H54 (cell line): Measurements from ENCODE around the gene CBY3.
"Not testable (repeated sequence)": the region's sequence is repeated elsewhere in the genome, so short reads cannot be mapped to it uniquely, and the experiment has no call there.

Experiments
- DNase-seq: peaks from one replicate; pipeline ENCODE4 v3.0.0; 2011; ENCODE audit warnings: low spot score, mixed read lengths; ENCODE audit not compliant: insufficient read length
- FAIRE-seq: peaks from 3 replicates; lab custom pipeline; 2011; peaks lifted over from hg19 to GRCh38; lab: Jason Lieb, UNC
- POLR2A ChIP-seq: IDR thresholded peaks from 2 replicates; pipeline ENCODE4 v1.6.1; 2011; ENCODE audit warnings: low read depth, mild to moderate bottlenecking, low read length

Gene CBY3

DNA sequence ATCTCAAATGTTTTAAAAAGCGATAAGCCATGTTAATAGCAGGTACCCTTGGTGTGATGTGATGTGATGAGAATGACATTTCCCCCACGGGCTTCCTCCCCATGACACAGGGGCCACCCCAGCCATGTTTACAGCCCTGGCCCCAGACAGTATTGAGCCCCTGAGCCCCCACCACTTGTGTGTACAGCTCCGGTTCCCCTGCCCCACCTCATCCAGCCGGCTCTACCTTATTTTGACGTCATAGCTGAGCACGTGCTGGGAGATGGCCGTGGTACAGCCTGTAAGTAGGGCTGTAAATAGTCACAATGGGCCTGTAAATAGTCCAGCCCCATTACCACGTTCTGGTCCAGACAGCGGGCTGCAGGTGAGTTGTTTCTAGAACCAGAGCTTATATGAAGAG lies 32.4 kb downstream of the CBY3 start:
- no peak for FAIRE-seq
- DNase-seq, result no peak
- TF ChIP-seq POLR2A, result no peak

DNA sequence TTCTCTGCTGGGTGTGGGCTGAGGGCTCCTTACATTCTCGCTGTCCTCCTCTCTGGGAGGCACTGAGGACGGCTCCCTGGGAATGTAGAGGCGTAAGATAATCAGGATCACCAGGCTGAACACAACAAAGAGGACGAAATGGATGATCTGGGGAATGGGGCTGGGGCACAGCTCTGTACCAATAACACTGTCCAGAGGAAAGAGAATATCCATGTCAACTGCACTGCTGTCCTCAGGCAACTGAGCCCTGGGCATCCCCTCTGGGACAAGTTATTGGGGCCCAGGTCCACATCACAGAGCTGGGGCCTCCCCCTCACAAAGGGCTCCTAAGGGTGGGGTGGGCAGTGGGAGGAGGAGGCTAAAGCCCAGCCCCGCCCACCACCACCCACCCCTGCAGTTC lies 36.1 kb downstream of the CBY3 start:
- not testable (repeated sequence) for FAIRE-seq

DNA sequence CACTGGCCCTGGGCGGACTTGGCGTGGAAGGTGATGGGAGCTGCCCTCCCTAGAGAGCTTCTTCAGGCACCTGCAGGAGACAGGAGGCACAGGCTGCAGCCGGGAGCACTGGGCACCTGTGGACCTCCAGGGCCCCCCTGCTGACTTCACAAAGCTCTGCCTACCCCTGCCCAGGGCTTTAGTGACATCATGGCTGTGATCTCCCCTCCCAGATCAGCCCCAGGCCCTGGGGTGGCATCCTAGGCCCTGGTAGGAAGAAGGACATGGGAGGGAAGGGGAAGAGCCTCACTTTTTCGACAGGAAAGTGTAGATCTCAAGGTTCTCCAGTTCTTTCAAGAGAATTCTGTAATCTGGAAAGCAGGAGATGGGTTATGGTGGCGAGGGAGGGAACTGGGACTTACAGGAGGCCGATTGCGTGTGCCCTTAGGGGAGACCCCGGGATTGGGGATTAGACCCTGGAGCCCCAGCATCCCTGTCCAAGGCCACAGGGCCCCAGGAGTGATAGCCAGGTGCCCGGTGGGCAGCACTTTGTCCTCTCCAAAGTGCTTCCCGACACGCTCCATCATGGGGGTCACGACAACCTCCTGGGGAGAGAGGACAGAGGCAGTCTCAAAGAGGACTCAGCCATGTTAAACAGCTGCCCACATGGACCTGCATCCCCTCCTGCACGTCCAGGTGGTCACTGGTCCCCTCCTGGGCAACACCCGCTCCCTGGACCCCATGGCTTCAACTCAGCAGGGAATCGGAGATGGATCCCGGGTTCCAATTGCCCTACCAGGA lies 37.5 kb downstream of the CBY3 start:
- not testable (repeated sequence) for FAIRE-seq, DNase-seq

More for the DNA sequence above, 36.1 kb downstream of the CBY3 start:
- not testable (repeated sequence) for DNase-seq

DNA sequence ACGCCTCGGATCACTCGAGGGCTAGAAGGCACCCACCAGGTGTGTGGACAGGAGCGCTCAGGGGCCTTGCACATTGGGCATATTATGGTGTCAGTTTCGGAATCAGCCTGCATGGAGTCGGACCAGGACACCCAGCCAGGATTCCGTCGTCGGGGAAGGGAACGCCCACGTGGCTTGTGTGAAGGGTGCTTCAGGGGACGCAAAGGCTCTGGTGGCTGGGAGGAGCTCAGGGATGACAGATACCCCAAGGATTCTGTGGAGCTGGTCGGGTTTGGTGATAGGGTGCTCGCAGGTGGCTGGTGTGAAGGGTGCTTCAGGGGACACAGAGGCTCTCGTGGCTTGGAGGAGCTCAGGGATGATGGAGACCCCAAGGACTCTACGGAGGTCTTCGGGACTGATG lies 38.2 kb downstream of the CBY3 start:
- not testable (repeated sequence) for DNase-seq

DNA sequence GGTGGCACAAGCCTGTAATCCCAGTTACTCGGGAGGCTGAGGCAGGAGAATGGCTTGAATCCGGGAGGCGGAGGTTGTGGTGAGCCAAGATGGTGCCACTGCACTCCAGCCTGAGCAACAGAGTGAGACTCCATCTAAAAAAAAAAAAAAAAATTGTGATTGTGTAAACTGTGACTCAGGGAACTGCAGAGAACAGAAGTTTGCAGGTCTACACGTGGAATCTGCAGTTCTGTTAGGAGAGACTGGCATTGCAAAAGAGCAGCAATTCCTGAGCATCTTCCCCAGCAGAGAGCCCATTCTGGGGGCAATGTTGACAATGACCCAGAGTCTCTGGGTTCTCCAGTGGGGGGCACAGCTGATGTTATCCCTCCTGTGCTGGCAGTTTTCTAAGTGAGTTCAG lies 39.1 kb downstream of the CBY3 start:
- not testable (repeated sequence) for DNase-seq, FAIRE-seq

More for the DNA sequence above, 38.2 kb downstream of the CBY3 start:
- not testable (repeated sequence) for FAIRE-seq

DNA sequence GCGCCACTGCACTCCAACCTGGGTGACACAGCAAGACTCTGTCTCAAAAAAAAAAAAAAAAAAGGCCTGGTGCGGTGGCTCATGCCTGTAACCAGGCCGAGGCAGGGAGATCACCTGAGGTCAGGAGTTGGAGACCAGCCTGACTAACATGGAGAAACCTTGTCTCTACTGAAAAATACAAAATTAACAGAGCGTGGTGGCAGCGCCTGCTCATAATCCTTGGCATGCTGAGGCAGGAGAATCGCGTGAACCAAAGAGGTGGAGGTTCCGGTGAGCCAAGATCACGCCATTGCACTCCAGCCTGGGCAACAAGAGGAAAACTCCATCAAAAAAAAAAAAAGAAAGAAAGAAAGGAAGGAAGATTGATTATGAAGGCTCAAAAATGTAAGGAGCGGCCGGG lies 41.5 kb downstream of the CBY3 start:
- DNase-seq, FAIRE-seq: not testable (repeated sequence)

DNA sequence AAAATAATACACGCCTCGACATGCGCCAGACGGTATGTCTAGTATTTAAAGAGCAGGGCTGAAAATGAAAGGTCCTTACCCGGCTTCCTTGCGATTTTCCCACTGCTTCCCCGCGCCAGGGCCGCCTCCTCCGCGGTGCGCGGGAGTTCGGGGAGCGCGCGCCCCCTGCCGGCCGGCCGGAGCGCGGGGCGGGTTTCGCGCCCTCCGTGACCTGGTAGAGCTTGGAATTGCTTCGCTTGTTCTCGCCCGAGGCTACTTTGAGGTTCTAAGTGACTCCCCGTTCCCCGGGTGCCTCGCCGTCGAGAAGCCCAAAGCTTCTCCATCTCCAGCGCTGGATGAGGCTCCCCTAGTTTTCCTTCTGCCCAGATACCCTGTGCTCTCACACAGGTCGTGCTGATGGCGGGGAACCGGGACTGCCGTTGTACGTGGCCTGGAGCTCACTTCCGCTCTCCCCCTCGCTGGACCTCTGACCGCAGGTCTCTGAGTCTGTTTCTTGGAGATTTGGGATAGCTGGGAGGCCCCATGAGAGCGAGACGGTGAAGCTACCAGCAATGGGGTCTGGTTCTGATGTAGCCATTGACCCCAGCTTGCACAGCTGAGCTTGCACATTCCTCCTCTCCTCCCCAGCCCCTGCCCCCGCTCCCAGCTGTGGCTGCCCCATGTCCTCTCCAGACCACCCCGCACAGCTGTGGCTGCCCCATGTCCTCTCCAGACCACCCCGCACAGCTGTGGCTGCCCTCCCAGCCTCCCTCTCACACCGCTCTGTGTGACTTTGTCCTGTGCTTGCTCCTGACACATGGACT lies 46.3 kb downstream of the CBY3 start:
- peak; percentile 48 for FAIRE-seq
- not testable (repeated sequence) for DNase-seq

DNA sequence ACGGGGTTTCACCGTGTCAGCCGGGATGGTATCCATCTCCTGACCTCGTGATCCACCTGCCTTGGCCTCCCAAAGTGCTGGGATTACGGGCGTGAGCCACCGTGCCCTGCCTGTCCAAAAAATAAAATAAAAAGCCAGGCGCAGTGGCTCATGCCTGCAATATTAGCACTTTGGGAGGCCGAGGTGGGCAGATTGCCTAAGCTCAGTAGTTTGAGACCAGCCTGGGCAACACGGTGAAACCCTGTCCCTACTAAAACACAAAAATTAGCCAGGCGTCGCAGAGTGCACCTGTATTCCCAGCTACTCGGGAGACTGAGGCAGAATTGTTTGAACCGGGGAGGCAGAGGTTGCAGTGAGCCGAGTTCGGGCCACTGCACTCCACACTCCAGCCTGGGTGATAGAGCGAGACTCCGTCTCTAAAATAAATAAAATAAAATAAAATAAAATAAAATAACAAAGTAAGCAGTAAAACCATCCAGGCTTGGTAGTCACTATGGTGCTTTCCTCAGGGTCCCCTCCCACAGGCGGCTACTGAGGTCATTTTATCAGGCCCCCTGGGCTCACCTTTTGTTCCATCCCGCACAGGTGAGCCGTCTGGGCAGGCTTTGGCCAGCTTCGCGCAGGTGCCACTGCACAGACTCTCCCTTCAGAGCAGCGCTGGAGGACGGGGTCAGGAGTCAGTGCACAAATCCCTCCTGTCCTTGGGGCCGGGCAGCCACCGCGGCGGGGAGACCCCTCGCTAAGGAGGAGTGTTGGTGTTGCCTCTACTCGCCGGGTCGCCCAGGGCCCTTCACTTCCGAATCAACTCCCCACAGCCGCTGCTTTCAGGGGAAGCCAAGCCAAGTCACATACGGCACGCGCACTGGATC lies 47.1 kb downstream of the CBY3 start:
- not testable (repeated sequence) for DNase-seq, FAIRE-seq
